Parathyroid adenoma (tissue), 2 donors: ENCODE results near the gene OR5K4.

Experiments
- H2AFZ ChIP-seq: fragments of 300-600 bp; sonication (generic); one replicate; pipeline ENCODE4 v1.7.0; 2017; ENCODE audit warnings: antibody characterized with exemption, mild to moderate bottlenecking
- H3K27ac ChIP-seq: fragments of 300-600 bp; sonication (generic); one replicate; pipeline ENCODE4 v1.7.0; 2017
- H3K27me3 ChIP-seq: fragments of 300-600 bp; sonication (generic); one replicate; pipeline ENCODE4 v1.7.0; 2017; ENCODE audit warnings: low read length; ENCODE audit not compliant: control insufficient read depth, insufficient read depth
- H3K36me3 ChIP-seq: fragments of 300-600 bp; sonication (generic); one replicate; pipeline ENCODE4 v1.7.0; 2017; ENCODE audit warnings: low read length; ENCODE audit not compliant: control insufficient read depth, insufficient read depth
- H3K4me1 ChIP-seq: fragments of 300-600 bp; sonication (generic); one replicate; pipeline ENCODE4 v1.7.0; 2017; ENCODE audit warnings: control low read depth
- H3K4me2 ChIP-seq: fragments of 300-600 bp; sonication (generic); one replicate; pipeline ENCODE4 v1.7.0; 2017; ENCODE audit warnings: low read length
- H3K4me3 ChIP-seq: fragments of 300-600 bp; sonication (generic); one replicate; pipeline ENCODE4 v1.7.0; 2017; ENCODE audit warnings: low read depth, low read length
- H3K79me2 ChIP-seq: fragments of 300-600 bp; sonication (generic); one replicate; pipeline ENCODE4 v1.7.0; 2017; ENCODE audit warnings: control low read depth
- H3K9ac ChIP-seq: fragments of 300-600 bp; sonication (generic); one replicate; pipeline ENCODE4 v1.7.0; 2017; ENCODE audit warnings: mild to moderate bottlenecking
- H3K9me3 ChIP-seq: fragments of 300-600 bp; sonication (generic); one replicate; pipeline ENCODE4 v1.7.0; 2017; ENCODE audit warnings: low read length; ENCODE audit not compliant: control insufficient read depth
- CTCF ChIP-seq: fragments of 300-600 bp; sonication (generic); IDR thresholded peaks from one replicate; pipeline ENCODE4 v1.7.0; 2017; ENCODE audit warnings: antibody characterized with exemption, mild to moderate bottlenecking
- donor health status: primary hyperparathyroidism.

Gene OR5K4

GRCh38 chr3:98371853-98372252, 18.2 kb downstream of the OR5K4 start:
- no peak for TF ChIP-seq CTCF
- Histone ChIP-seq H3K27me3 (no peaks in the 10 kb centered on the region), H3K27ac (no peak overlapping the region), H3K4me2 (no peak overlapping the region), H3K9ac (no peak overlapping the region), H2AFZ (no peak overlapping the region), H3K79me2 (no peaks in the 10 kb centered on the region), H3K4me1 (no peaks in the 10 kb centered on the region), H3K9me3 (no peaks in the 10 kb centered on the region), H3K4me3 (no peak overlapping the region), H3K36me3 (no peaks in the 10 kb centered on the region)

GRCh38 chr3:98372445-98372844, 18.8 kb downstream of the OR5K4 start:
- H3K79me2 ChIP-seq = no peaks in the 10 kb centered on the region
- no peak overlapping the region for H3K27ac ChIP-seq
- H3K9me3 ChIP-seq = no peaks in the 10 kb centered on the region
- H3K4me1 ChIP-seq = no peaks in the 10 kb centered on the region
- H3K4me3 ChIP-seq = no peak overlapping the region
- no peaks in the 10 kb centered on the region for H3K36me3 ChIP-seq
- no peak overlapping the region for H3K4me2 ChIP-seq
- no peak overlapping the region for H3K9ac ChIP-seq
- no peak for TF ChIP-seq CTCF
- no peaks in the 10 kb centered on the region for H3K27me3 ChIP-seq
- no peak overlapping the region for H2AFZ ChIP-seq

GRCh38 chr3:98376631-98377030, 23.0 kb downstream of the OR5K4 start:
- TF ChIP-seq CTCF = no peak

GRCh38 chr3:98388147-98388546, 34.5 kb downstream of the OR5K4 start:
- no peak for TF ChIP-seq CTCF

More at GRCh38 chr3:98376631-98377030, 23.0 kb downstream of the OR5K4 start:
- Histone ChIP-seq H3K4me3 (no peak overlapping the region), H3K27me3 (no peaks in the 10 kb centered on the region), H3K27ac (no peak overlapping the region), H3K9me3 (no peaks in the 10 kb centered on the region), H3K4me2 (no peak overlapping the region), H3K9ac (no peak overlapping the region), H3K36me3 (no peaks in the 10 kb centered on the region), H3K79me2 (no peaks in the 10 kb centered on the region), H3K4me1 (no peaks in the 10 kb centered on the region), H2AFZ (no peak overlapping the region)

DNA sequence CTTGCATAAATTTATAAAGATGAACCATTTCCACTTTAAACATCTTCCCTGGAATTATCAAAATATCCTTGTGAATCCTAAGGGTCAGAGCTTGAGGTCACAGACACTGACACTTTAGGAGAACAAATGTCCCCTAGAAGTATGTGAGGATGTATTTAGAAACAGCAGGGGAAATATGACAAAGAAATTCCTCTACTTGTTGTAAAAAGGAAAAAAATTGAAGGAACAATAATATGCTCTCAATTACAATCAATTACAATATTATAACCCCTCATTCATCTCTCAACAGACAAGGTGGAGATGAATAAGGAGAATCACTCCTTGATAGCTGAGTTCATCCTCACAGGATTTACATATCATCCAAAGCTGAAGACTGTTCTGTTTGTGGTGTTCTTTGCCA, 36.7 kb downstream of the OR5K4 start, which contains the start of gene OR5K3:
Gene OR5K3, plus strand, starts transcription at position 301 of the 400 bp plus-strand sequence. Its CDS starts 0 bp downstream, at position 301.
- TF ChIP-seq CTCF = no peak

More at GRCh38 chr3:98388147-98388546, 34.5 kb downstream of the OR5K4 start:
- H3K4me2 ChIP-seq = no peak overlapping the region
- no peak overlapping the region for H3K4me3 ChIP-seq
- no peak overlapping the region for H2AFZ ChIP-seq
- no peaks in the 10 kb centered on the region for H3K79me2 ChIP-seq
- H3K27ac ChIP-seq = no peak overlapping the region
- H3K9me3 ChIP-seq = no peaks in the 10 kb centered on the region
- H3K4me1 ChIP-seq = no peaks in the 10 kb centered on the region
- no peak overlapping the region for H3K9ac ChIP-seq
- H3K27me3 ChIP-seq = no peaks in the 10 kb centered on the region
- no peaks in the 10 kb centered on the region for H3K36me3 ChIP-seq

More for the DNA sequence above, 36.7 kb downstream of the OR5K4 start, which contains the start of gene OR5K3:
- Histone ChIP-seq H2AFZ (no peak within 1 kb of the TSS), H3K9ac (no peak within 1 kb of the TSS), H3K4me1 (no peaks in the 10 kb centered on the region), H3K36me3 (no peaks in the 10 kb centered on the region), H3K27ac (no peak within 1 kb of the TSS), H3K4me2 (no peak within 1 kb of the TSS), H3K4me3 (no peak within 1 kb of the TSS), H3K79me2 (no peaks in the 10 kb centered on the region), H3K27me3 (no peaks in the 10 kb centered on the region), H3K9me3 (no peaks in the 10 kb centered on the region)
